Bronchial epithelial cell (primary cell): ENCODE results near the gene MAGEA2. TPM values are rescaled to one million over a fixed set of nuclear protein-coding genes. Genes with fewer than 3 reads are reported as not detected.
"Not testable (repeated sequence)": the region's sequence is repeated elsewhere in the genome, so short reads cannot be mapped to it uniquely, and the experiment has no call there.

Experiments used
- DNase-seq: peaks from one replicate; pipeline ENCODE4 v3.0.0-alpha.2; 2010; ENCODE audit warnings: low read depth
- FAIRE-seq: peaks from 2 replicates; lab custom pipeline; 2011; peaks lifted over from hg19 to GRCh38; lab: Jason Lieb, UNC
- H3K27me3 ChIP-seq: 2 replicates; pipeline ENCODE4 v1.5.1; 2011; ENCODE audit warnings: low read length; ENCODE audit not compliant: control insufficient read depth, insufficient read depth
- H3K36me3 ChIP-seq: 2 replicates; pipeline ENCODE4 v1.5.1; 2011; ENCODE audit warnings: low read length; ENCODE audit not compliant: control insufficient read depth, insufficient read depth
- H3K4me3 ChIP-seq: 2 replicates; pipeline ENCODE4 v1.5.1; 2011; ENCODE audit warnings: mild to moderate bottlenecking, low read depth, low read length, control low read depth
- total RNA-seq: library from RNA; depleted of rRNA; stranded (reverse); fragments of >200 nt; gene quantifications from 2 replicates; pipeline ENCODE4 v1.2.1, GENCODE V29; 2014
- TF ChIP-seq, protein P1 (sequence below): IDR thresholded peaks from 2 replicates; pipeline ENCODE4 v1.5.1; 2011; ENCODE audit warnings: mild to moderate bottlenecking, moderate library complexity, low read length, control low read depth, inconsistent platforms; ENCODE audit not compliant: insufficient read depth, severe bottlenecking

MAGEA2 gene
- total RNA-seq, 1 donor from 2014 or later: not detected

DNA sequence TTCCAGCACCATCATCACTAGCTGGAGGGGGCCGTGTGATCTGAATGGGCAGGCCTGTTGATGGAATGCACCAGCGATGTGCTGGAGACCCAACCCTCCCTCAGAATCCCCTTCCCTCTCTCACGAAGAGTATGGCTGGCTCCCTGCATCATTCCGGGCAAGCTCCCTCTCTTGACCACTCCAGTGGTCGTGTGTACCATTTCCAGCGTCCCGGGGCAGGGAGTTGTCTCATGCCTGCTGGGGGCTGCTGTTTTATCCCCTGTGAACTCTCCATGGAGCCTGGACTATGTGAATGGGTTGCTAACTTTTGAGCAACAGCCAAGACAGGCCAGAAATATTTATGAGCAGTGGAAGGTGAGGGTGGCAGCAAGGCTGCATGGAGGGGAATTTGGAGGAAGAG is 28.2 kb downstream of the MAGEA2 start:
- Histone ChIP-seq H3K4me3 (no peak overlapping the region), H3K36me3 (no peaks in the 10 kb centered on the region), H3K27me3 (no peaks in the 10 kb centered on the region)
- no peak for DNase-seq
- TF ChIP-seq, protein P1, sequence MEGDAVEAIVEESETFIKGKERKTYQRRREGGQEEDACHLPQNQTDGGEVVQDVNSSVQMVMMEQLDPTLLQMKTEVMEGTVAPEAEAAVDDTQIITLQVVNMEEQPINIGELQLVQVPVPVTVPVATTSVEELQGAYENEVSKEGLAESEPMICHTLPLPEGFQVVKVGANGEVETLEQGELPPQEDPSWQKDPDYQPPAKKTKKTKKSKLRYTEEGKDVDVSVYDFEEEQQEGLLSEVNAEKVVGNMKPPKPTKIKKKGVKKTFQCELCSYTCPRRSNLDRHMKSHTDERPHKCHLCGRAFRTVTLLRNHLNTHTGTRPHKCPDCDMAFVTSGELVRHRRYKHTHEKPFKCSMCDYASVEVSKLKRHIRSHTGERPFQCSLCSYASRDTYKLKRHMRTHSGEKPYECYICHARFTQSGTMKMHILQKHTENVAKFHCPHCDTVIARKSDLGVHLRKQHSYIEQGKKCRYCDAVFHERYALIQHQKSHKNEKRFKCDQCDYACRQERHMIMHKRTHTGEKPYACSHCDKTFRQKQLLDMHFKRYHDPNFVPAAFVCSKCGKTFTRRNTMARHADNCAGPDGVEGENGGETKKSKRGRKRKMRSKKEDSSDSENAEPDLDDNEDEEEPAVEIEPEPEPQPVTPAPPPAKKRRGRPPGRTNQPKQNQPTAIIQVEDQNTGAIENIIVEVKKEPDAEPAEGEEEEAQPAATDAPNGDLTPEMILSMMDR: no peak
- FAIRE-seq: no peak

DNA sequence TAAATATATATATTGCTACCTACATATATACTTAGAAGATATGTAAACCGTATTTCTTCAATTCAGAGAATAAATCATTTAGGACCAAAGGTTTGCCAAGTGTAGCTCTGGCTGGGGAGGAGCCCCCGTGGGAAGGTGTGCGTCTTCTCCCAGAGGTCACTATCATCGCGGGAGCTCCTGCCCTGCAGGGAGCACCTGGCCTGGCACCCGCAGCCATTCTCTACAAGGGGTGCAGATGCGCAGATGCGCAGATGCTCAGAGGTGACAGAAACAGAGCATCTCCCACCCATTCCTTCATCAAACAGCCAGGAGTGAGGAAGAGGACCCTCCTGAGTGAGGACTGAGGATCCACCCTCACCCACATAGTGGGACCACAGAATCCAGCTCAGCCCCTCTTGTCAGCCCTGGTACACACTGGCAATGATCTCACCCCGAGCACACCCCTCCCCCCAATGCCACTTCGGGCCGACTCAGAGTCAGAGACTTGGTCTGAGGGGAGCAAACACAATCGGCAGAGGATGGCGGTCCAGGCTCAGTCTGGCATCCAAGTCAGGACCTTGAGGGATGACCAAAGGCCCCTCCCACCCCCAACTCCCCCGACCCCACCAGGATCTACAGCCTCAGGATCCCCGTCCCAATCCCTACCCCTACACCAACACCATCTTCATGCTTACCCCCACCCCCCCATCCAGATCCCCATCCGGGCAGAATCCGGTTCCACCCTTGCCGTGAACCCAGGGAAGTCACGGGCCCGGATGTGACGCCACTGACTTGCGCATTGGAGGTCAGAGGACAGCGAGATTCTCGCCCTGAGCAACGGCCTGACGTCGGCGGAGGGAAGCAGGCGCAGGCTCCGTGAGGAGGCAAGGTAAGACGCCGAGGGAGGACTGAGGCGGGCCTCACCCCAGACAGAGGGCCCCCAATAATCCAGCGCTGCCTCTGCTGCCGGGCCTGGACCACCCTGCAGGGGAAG is 39.5 kb downstream of the MAGEA2 start, which contains the start of gene MAGEA2B:
MAGEA2B (plus strand) TSS at position 814 of the 973 bp plus-strand sequence. CDS start 2,479 bp downstream, outside the sequence.
- not testable (repeated sequence) for DNase-seq, H3K27me3 ChIP-seq
- peak; percentile 58 for FAIRE-seq

DNA sequence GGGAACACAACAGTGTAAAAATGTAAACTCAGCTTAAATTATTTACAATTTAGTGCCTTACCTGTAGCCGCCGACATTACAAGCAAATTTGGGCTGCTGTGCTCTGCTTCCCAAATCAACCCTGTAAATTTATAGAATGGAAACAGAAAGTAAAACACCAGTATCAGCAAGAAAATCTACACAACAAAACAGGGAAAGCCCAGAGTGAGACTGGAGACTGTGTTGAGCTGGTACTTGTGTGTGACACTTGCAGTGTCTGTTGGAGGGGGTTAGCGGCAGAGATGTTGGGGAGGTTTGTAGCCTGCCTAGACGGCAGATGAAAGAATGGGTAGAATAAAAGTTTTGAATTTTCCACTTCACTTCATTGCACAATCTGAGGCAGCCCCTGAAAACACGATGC is 40.4 kb downstream of the MAGEA2 start:
- H3K36me3 ChIP-seq, H3K27me3 ChIP-seq, DNase-seq, H3K4me3 ChIP-seq, FAIRE-seq: not testable (repeated sequence)

More for the DNA sequence above, 39.5 kb downstream of the MAGEA2 start, which contains the start of gene MAGEA2B:
- H3K36me3 ChIP-seq, H3K4me3 ChIP-seq: not testable (repeated sequence)

DNA sequence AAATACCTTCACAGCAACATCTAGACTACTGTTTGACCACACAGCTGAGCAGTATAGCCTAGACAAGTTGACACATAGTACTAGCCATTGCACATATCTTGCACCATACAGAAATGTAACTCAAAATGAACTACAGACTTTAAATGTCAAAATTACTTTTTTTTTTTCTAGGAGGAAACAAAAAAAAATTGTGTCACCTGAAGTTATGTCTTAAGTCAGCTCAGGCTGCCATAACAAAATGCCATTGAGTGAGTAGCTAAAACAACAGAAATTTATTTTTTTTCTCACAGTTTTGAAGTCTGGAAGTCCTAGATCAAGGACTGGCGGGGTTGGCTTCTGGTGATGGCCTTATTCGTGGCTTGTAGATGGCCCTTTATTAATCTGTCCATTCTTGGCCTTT is 44.5 kb downstream of the MAGEA2 start, which contains the start of gene CSAG2:
CSAG2 (minus strand) TSS at position 101 of the 400 bp plus-strand sequence. CDS start 161 bp downstream, outside the sequence.
- H3K36me3 ChIP-seq, DNase-seq, H3K27me3 ChIP-seq, H3K4me3 ChIP-seq, FAIRE-seq: not testable (repeated sequence)

DNA sequence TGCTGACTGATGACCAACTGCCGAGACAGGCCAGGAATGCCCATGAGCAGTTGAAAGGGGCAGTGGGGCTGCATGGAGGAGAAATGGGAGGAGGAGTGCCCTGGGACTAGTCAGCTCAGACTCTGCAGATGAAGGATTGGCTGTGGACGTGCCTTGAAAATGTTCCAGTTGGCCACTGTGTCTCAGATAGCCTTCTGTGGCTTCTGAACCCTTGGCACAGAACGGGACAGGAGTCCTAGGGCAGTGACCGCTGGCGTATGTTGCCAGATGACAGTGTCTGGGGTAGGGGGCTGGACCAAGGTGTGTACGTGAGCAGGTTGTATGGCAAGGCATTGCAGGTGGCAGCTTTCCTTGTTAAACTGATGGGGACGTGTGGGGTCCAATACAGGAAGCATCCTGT is 47.1 kb downstream of the MAGEA2 start:
- peak; percentile 98 for FAIRE-seq
- DNase-seq, H3K36me3 ChIP-seq, H3K27me3 ChIP-seq, H3K4me3 ChIP-seq: not testable (repeated sequence)

DNA sequence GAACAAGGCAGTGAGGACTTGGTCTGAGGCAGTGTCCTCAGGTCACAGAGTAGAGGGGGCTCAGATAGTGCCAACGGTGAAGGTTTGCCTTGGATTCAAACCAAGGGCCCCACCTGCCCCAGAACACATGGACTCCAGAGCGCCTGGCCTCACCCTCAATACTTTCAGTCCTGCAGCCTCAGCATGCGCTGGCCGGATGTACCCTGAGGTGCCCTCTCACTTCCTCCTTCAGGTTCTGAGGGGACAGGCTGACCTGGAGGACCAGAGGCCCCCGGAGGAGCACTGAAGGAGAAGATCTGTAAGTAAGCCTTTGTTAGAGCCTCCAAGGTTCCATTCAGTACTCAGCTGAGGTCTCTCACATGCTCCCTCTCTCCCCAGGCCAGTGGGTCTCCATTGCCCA is 53.3 kb downstream of the MAGEA2 start:
- peak; percentile 77 for FAIRE-seq
- H3K27me3 ChIP-seq, DNase-seq, H3K36me3 ChIP-seq, H3K4me3 ChIP-seq: not testable (repeated sequence)

Other genes starting within 250 kb of the MAGEA2 start
- under 0.01 and 0.13 TPM in 2 replicates for gene GABRQ, start 115.9 kb downstream of the MAGEA2 start, total RNA-seq
- not detected in 2 replicates for gene MAGEA3, start 55.0 kb downstream of the MAGEA2 start, total RNA-seq
- gene CSAG2, start 44.6 kb downstream of the MAGEA2 start, total RNA-seq: not detected in 2 replicates
- gene MAGEA2B, start 39.2 kb downstream of the MAGEA2 start, total RNA-seq: not detected in 2 replicates
- not detected in 2 replicates for gene CSAG1, start 20.1 kb downstream of the MAGEA2 start, total RNA-seq
- gene MAGEA12, start 20.1 kb downstream of the MAGEA2 start, total RNA-seq: not detected in 2 replicates
- not detected in 2 replicates for gene CSAG3, start 5.4 kb upstream of the MAGEA2 start, total RNA-seq
- not detected in 2 replicates for gene MAGEA6, start 15.8 kb upstream of the MAGEA2 start, total RNA-seq
- 25.0 and 28.0 TPM in 2 replicates for gene CETN2, start 76.9 kb upstream of the MAGEA2 start, total RNA-seq
- gene NSDHL, start 77.2 kb upstream of the MAGEA2 start, total RNA-seq: 18.4 and 24.6 TPM in 2 replicates
- gene ZNF185, start 144.2 kb upstream of the MAGEA2 start, total RNA-seq: 93.5 and 264 TPM in 2 replicates
- gene PNMA5, start 240.3 kb upstream of the MAGEA2 start, total RNA-seq: not detected in 2 replicates